ENCODE results near the gene BACE1-AS.
"Not testable (repeated sequence)": the region's sequence is repeated elsewhere in the genome, so short reads cannot be mapped to it uniquely, and the experiment has no call there.

Gene BACE1-AS

DNA sequence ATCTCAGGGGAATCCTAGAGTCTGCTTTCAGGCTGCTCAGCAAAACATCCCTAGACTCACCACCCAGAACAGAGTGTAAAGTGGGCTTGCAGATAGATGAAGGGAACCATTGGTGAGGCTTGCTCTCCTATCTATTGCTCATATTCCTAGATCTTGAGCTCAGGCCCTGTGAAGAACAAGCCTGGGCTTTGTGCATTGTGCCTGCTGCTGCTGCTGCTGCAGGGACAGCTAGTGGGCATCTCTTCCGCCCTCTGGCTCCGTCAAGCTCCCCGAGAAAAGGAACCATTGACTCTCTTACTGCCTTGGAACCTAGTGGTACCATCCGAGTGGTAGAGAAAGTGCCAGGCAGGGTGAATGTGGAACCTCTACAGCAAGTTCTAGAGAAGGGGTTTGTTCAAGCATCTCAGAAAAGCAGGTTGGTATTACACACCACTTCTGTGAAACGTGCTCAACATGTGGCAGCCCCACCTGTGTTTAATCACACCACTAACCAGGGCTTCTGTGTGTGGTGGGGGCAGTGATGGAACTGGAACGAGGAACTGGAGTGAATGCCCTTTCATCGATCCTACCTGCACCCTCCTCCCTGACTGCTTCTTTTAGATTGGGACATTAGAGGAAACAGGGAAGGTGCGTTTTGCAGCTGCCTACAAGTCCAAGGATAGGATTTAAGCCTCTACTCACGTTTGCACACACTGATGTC, 4.4 kb downstream of the BACE1-AS start:
- no peak for DNase-seq

DNA sequence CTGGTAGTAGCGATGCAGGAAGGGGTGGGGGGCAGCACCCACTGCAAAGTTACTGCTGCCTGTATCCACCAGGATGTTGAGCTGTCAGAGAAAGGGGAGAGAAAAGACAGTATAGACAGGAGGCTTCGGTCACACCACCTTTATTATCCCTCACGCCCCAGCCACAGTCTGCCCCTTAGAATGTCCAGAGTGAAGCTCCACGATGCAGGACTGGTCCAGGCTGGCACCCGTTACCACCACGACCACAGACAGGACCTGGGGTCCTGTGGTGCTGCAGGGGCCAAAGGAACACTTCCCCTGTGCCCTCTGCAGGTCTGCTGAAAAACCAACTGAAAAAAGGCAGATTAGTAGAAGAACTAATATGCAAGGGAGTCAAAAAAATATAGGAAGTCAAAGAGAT, 5.7 kb downstream of the BACE1-AS start:
- no peak for DNase-seq

DNA sequence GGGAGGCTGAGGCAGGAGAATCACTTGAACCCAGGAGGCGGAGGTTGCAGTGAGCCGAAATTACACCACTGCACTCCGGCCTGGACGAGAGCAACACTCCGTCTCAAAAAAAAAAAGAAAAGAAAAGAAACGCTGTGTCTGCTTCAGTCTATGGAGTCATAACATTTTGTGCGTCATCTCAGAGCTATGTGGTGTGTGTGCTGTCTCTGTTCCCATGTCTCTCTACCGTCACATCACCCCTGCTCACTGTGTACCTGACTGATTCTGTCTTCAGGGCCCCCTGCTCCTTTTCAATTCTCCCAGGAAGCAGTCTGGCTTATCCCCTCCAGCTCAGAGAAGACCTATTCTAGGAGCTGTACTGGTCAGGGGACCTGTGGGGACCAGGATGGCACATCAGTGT, 7.0 kb downstream of the BACE1-AS start:
- no peak for DNase-seq

DNA sequence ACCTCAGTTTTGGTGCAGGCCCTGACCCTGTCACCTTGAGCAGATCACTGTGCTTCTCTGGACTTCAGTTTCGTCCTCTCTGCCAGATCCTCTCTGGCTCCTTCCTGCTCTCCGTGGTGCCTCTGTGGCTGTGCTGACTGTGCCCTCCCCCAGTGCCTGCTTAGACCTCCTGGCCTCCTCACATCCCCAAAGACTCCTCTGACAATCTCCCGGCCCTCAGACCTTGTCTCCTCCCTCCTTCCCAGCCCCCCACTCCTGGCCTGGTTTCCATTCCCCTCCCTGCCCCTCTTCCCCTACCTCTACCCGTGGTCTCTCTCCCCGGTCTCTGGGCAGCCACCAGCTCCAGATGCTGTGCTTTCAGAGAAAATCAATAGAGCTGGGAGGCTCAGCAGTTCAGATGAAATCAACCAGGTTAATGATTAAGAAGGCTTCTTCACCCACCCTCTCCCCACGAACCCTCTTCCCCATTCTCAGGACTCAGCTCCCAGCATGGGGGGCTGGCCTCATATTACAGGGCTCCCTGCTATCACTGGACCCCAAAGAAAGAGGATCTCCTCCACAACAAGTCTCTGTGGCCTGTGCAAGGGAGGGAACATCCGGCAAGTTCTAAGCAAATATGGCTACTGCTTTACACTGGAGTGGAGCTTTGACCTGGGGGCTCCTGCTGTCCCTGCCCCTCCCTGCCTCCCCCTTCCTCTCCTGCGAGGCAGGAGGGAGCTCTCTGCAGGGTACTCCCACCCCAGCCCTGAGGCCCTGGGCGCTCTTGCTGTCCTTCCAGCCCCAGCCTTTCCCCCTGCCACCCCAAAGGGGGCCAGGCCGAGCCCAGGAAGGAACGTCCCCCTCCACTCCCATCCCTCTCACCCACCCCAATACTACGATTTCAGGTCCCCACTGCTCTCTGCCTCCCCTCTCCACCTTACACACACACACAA, 8.5 kb downstream of the BACE1-AS start:
- no peak for DNase-seq

DNA sequence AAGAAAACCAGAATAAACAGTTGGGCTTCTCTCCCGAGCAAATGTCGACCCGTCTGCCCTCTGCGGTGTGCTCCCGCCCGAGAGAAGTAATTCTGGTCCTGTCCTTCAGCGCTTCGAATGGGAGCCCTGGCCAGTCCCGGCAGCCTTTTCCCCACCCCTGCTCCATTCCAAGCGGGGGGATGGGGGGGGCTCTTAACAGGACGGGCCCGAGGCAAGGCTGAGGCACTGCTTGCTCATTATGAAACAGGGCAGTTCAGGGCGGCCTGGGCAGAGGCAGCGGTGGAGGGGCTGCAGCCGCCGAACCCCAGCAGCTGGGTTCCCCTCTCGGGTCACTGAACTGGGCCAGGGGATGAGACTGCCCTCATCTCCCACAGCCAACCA, 9.1 kb downstream of the BACE1-AS start:
- DNase-seq: no peak

DNA sequence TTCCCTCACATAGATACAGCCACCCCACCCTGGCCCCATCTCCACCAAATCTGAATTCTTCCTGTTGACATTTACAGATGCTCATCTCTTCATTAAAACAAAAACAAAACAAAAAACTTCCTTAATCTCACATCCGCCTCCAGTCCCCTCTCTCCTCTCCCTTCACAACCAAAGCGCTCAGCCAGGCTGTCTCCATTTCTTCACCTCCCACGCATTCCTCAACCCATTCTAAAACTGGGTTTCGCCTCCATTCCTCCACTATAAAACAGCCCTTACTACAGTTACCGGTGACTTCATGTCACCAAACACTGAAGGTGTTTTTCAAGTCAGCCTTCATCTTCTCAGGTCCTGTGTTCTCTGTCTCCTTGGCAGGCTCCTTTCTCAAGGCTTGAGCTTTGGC, 9.6 kb downstream of the BACE1-AS start:
- DNase-seq: no peak

DNA sequence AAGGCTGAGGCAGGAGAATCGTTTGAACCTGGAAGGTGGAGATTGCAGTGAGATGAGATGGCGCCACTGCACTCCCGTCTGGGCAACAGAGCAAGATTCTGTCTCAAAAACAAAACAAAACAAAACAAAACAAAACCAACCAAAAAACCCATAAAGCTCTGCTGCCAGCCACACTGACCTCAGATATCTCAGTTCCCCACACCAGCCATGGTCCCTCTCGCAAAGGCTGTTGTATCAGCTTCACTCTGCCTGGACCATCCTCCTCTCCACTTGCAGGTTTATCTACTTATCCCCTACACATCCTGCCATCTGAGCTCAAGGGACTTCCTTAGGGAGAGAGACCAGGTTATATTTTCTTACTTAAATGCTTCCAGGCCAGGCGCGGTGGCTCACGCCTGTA, 11.1 kb downstream of the BACE1-AS start:
- no peak for DNase-seq

DNA sequence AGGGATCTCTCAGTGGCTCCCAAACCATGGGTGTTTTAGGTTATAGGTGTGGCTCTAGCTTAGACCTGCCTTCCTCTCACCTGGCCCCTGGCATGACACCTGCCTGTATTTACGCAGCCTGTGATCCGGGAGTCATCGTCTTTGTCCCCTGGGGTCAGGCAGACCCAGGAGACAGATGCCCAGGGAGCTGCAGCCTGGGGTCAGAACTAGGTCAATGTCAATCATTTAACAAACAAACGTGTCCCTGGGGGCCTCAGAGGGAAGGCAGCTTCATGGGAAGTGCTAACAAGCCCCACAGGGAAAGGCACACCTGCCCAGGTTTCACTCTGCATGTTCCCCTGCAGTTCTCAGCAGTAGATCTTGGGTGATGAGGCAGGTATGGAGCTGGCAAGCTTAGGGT, 12.0 kb downstream of the BACE1-AS start:
- DNase-seq: no peak

DNA sequence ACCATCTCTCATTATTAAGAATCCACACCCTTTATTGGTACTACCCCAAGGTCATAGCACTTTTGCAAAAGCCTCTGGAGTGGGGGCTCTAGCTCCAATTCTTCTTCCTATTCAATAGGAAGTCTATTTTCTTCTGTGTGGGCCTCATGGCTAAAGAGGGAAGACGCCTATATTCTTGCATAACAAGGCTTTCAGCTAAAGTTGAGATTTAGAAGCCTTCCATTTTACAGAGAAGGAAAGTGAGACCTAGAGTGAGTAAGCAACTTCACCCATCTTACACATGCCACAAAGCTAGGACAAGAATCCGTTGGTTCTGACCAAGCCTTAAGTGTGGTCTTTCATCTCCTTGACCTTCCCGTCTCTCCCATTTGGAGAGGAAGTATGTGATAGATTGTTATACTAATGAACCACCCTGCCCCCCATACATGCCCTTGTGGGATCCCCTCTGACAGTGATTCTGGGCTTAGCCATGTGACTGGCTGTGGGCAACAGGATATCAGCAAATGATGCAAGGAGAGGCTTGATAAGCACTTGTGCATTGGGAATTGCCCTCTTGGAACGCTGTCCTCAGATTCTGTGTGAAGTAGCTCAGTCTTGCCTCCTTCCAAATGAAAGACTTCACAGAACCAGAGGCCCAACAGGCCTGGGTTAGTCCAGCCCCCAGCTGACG, 12.6 kb downstream of the BACE1-AS start:
- no peak for DNase-seq

DNA sequence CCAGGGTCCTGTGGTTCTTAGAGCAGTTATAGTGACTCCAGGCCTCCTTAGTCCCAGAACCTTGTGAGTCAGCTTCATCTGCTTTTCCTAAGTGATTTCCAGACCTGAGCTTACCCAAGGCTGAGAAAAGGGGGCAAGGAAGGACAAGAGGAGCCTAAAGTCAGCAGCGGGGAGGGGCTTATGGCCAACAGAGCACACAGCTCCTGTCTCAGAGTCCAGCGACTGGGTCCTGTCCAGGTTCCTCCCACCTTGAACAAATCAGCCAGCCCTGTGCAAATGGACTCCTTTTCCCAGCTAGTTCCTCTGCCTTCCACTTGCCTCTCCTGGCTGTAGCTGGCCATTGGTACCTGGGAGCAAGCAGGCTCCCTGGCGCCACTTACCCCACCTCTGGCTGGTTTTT, 14.0 kb downstream of the BACE1-AS start:
- DNase-seq: no peak

DNA sequence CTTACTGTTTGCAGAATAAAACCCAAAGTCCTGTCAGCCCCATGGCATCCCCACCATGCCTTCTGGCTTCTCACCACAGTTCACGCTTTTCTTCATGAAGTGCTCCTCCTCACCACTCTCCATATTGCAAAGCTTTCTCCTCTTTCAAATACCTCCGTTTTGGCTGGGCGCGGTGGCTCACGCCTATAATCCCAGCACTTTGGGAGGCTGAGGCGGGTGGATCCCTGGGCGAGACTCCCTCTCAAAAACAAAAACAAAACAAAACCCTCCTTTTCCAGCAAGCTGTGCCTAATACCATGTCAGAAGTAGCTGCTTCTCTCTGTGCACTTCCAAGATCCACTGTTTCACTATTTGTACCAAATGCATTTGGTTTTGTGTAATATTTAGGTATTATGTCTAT, 18.2 kb downstream of the BACE1-AS start:
- DNase-seq: no peak

DNA sequence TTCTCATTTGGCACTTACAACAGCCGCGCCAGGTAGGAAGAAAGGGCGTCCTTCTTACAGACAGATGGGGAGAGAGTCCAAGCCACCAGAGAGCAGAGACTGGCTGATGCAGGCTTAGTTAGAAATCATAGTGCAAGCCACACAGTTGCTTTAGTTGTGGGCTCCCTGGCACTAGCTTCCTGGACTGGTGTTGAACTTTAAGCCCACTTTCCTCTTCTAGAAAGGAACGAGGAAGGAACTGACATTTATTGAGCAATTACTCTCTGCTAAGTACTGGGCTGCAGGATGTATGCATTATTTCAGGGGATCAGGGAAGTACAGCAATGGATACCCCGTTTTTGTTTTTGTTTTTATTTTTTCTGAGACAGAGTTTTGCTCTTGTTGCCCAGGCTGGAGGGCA, 21.9 kb downstream of the BACE1-AS start:
- no peak for DNase-seq

DNA sequence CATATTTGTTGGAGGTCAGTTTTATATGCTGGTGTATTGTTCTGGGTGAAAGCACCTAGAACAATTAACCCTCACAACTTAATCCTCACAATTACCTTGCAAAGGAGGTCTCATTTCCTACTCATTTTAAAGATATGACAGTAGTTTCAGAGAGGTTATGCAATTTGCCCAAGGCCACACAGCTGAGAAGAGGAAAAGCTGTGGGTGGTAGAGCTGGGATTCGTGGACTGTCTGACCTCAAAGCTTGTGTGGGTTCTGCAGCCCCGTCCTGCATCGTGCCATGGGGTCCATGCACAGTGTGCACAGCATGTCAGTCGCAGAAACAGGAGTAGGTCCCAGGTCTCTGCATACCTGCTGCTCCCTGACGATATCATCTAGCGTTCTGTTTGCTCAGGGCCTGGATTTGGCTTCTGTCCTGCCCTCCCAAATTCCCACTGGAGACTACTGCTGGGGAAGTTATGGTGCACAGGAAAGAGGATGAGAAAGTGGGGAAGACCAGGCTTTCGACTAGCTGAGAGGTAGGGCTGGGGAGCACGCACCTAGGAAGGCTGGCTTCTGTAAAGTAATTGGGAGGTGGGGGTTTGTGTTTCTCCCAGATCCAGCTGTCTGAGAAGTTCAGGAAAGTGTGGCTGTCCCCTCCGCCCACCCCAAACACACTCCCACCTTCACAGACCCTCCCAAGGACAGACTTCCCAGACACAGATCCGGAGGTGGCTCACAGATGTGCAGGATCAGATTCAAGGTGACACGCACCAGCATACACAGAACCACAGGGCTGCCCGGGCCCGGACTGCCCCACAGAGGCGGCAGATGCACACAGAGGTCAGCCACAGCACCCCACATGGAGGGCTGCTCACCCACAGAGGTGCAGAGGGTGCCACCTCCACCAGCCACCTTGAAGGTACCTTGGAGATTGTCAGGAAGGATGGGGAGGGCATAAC, 23.0 kb downstream of the BACE1-AS start:
- no peak for DNase-seq

DNA sequence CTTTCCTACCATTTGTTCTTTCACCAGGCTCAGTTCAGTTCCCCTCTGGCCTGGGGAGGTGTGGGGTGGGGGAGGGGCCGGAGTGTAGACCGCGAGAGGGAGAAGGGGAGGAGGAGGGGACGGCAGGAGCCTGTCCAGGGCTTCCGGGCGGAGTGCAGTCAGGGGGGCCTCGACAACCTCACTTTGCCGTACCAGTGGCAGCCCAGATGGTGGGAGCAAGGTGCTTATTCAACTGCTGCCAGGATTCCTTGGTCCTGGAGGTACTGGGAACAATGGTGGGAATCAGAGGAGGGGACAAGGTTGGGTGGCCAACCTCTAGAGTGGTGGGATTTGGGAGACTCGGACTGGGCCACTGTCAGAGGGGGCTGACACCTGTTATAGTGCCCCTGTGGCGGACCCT, 23.7 kb downstream of the BACE1-AS start:
- no peak for DNase-seq

DNA sequence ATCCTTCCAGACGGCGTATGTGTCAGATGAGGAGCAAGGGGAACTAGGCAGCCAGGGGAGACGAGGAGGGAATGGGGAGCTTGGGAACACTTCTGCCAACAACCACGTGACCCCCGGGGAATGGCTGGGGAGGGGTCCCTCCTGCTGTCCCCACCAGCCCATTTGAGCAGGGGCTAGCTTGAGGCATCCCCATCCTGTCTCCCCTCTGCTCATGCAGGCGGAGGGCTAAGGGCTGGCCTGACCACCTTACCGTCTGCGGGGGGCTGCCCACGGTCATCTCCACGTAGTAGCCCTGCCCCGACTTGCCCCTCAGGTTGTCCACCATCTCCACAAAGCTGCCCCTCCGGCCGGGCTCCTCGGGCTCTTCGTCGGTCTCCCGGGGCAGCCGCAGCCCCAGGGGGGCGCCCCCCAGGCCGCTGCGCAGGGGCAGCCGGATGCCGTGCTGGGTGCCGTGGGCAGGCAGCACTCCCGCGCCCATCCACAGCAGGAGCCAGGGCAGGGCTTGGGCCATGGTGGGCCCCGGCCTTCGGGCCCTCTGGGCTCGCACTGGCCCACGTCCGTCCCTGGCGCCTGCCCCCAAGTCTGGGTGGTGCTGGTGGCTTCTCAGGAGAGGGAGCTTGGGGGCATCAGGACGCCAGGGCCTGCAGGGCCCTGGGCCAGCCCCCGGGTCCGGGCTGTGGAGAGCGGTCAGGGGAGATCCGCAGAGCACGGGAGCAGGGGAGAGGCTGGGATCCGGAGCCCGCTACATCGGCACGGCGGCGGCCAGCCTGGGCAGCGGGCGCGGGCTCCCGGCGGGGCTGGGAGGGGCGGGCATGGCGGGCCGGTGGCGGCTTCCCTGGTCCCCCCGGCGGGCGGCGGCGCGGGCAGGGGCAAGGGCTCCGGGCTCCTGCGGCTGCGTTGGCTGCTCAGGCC, 24.4 kb downstream of the BACE1-AS start:
- DNase-seq: no peak

DNA sequence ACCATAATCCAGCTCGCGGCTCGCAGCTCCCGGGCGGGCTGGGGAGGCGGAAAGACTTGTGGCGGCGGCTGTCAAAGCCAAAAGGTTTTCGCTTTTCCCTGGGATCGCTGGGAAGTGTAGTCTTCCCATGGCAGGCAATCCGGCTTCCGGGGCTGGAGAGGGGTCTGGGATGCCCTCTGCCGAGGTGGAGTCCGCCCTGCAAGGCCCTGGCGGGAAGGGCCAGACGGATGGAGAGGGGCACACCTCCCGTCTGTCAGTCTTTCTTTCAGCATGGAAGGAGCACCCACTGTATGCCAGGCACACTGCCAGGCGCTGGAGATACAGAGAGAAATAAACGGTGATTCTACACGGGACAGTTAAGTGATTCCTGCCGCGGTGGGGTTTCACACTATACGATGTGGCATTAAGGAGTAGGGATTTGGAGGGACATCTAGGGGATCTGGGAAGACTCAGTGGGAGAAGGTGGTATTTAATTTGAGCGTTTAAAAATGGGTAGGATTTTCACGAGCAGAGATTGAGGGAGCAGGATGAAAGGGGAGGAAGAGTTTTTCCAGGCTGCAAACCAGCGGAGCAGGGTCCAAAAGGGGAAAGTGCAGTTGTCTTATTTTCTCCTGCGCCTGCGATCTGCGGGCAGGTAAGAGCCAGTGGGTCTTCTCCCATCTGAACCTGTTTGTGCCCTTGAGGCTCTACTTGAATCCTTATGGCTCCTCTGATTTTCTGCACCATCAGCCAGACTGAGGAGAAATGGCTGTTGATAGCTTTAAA, 25.2 kb downstream of the BACE1-AS start, which contains the start of gene BACE1:
Gene BACE1, minus strand, starts transcription at position 60 of the 765 bp plus-strand sequence. CDS start 461 bp downstream, outside the sequence.
- DNase-seq: no peak

DNA sequence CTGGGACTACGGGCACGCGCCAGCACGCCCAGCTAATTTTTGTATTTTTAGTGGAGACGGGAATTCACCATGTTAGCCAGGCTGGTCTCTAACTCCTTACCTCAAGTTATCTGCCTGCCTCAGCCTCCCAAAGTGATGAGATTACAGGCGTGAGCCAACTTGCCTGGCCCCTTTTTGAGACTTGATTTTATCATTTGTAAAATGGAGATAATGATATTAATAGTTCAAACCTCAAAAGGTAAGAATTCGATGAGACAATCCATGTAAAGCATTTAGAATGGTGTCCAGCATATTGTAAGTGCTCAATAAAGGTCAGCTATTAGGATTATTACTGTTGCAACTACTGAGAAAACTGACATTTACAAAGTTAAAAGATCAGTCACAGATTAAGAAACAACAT, 27.6 kb downstream of the BACE1-AS start:
- DNase-seq: no peak

DNA sequence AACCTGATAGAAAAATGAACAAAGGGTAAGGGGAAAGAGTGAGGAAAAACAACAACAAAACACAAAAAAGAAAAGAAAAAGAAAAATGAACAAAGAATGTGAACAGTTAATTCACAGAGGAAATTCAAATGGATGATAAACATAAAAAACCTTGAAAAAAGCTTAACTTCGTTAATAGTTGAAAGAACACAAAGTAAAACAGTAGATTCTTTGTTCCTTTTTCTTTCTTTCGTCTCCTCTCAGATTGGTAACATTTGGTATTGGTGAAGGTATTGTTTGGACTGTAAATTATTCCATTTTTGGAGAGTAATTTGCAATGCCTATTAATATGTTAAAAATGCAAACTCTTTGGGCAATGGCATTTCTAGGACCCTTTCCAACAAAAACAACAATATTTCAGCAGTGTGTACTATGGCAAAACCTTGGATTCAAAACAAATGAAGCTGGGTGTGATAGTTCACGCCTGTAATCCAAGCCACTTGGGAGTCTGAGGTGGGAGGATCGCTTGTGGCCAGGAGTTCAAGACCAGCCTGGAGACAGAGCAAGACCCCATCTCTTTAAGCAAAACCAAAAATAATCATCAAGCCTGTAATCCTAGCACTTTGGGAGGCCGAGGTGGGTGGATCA, 28.2 kb downstream of the BACE1-AS start:
- no peak for DNase-seq

DNA sequence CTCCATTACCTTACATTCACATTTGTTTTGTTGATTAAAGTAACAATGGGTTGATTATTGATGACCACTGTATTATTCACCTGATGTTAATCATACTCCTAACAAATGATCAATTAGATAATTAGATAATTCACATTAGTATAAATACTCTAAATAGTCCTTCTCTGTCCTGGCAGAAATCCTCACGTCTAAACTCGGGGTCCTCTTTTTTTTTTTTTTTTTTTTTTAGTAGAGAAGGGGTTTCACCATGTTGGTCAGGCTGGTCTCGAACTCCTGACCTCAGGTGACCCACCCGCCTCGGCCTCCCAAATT, 36.1 kb downstream of the BACE1-AS start:
- not testable (repeated sequence) for DNase-seq

All from GOT3 (cell line).